Measurements from ENCODE around the gene ACTR6. TPM values are rescaled to one million over a fixed set of nuclear protein-coding genes. Genes with fewer than 3 reads are reported as not detected.
A peak's percentile ranks its signal among the peaks of the same experiment; 100 is the strongest.
"Not testable (repeated sequence)": the region's sequence is repeated elsewhere in the genome, so short reads cannot be mapped to it uniquely, and the experiment has no call there.

ACTR6 gene
- total RNA-seq, 2 donors from 2014 or later = 10.3 to 32.6 TPM

GRCh38 chr12:100216337-100216736 is 15.7 kb downstream of the ACTR6 start:
- no peak overlapping the region for H3K27ac ChIP-seq
- H3K36me3 ChIP-seq = no peaks in the 10 kb centered on the region
- H3K4me3 ChIP-seq = no peak overlapping the region
- no peak for TF ChIP-seq CTCF (IDR thresholded peaks at IDR 0.05)
- TF ChIP-seq POLR2A (IDR thresholded peaks at IDR 0.05) = no peak
- TF ChIP-seq POLR2AphosphoS5 (IDR thresholded peaks at IDR 0.05) = no peak
- H3K9me3 ChIP-seq = no peaks in the 10 kb centered on the region
- intact Hi-C loops (cut with DNase I) = no loop called here
- 93% methylated on average over 4 of the region's 4 CpGs for WGBS
- H3K27me3 ChIP-seq (replicated peaks; ENCODE audit: insufficient read depth) = no peaks in the 10 kb centered on the region
- H3K4me1 ChIP-seq (replicated peaks) = no peaks in the 10 kb centered on the region
- no peak for DNase-seq (ENCODE audit: low spot score)

GRCh38 chr12:100219328-100220109 is 18.9 kb downstream of the ACTR6 start:
- Histone ChIP-seq H3K36me3 (no peaks in the 10 kb centered on the region), H3K4me1 (replicated peaks) (no peaks in the 10 kb centered on the region)

GRCh38 chr12:100221523-100221922 is 20.9 kb downstream of the ACTR6 start:
- 66% methylated on average over 3 of the region's 3 CpGs for WGBS
- Histone ChIP-seq H3K4me3 (no peak overlapping the region), H3K9me3 (no peaks in the 10 kb centered on the region), H3K27me3 (replicated peaks; ENCODE audit: insufficient read depth) (no peaks in the 10 kb centered on the region), H3K36me3 (no peaks in the 10 kb centered on the region), H3K27ac (no peak overlapping the region), H3K4me1 (replicated peaks) (no peaks in the 10 kb centered on the region)
- intact Hi-C loops (cut with DNase I) = no loop called here
- no peak for DNase-seq (ENCODE audit: low spot score)
- no peak for TF ChIP-seq POLR2AphosphoS5 (IDR thresholded peaks at IDR 0.05)
- TF ChIP-seq CTCF (IDR thresholded peaks at IDR 0.05) = no peak
- no peak for TF ChIP-seq POLR2A (IDR thresholded peaks at IDR 0.05)

More at GRCh38 chr12:100219328-100220109, 18.9 kb downstream of the ACTR6 start:
- no peak overlapping the region for H3K4me3 ChIP-seq
- TF ChIP-seq POLR2A (IDR thresholded peaks at IDR 0.05) = no peak
- no peak for TF ChIP-seq POLR2AphosphoS5 (IDR thresholded peaks at IDR 0.05)
- no peak for TF ChIP-seq CTCF (IDR thresholded peaks at IDR 0.05)
- no peaks in the 10 kb centered on the region for H3K9me3 ChIP-seq
- H3K27ac ChIP-seq = no peak overlapping the region
- 56% methylated on average over 5 of the region's 5 CpGs for WGBS
- DNase-seq (ENCODE audit: low spot score) = no peak
- no peaks in the 10 kb centered on the region for H3K27me3 ChIP-seq (replicated peaks; ENCODE audit: insufficient read depth)
- intact Hi-C loops (cut with DNase I) = no loop called here

- H3K4me1 ChIP-seq (replicated peaks); DNase-seq (ENCODE audit: low spot score); H3K27ac ChIP-seq; H3K9me3 ChIP-seq; H3K27me3 ChIP-seq (replicated peaks; ENCODE audit: insufficient read depth); H3K4me3 ChIP-seq; intact Hi-C loops (cut with DNase I); H3K36me3 ChIP-seq: not testable (repeated sequence)
- WGBS = 96% methylated on average over 6 of the region's 6 CpGs
Observed at GRCh38 chr12:100222173-100222572, 21.6 kb downstream of the ACTR6 start.

- no peak for TF ChIP-seq CTCF (IDR thresholded peaks at IDR 0.05)
- TF ChIP-seq POLR2A (IDR thresholded peaks at IDR 0.05) = no peak
- no peak for TF ChIP-seq POLR2AphosphoS5 (IDR thresholded peaks at IDR 0.05)
- Histone ChIP-seq H3K4me3 (no peak overlapping the region), H3K9me3 (no peaks in the 10 kb centered on the region), H3K27ac (no peak overlapping the region), H3K36me3 (no peaks in the 10 kb centered on the region), H3K4me1 (replicated peaks) (no peaks in the 10 kb centered on the region), H3K27me3 (replicated peaks; ENCODE audit: insufficient read depth) (no peaks in the 10 kb centered on the region)
- DNase-seq (ENCODE audit: low spot score) = peak; percentile 17
- intact Hi-C loops (cut with DNase I) = no loop called here
Observed at GRCh38 chr12:100225491-100225890, 24.9 kb downstream of the ACTR6 start.

Data from prostate gland (tissue), 2 donors.